HepG2 (cell line): ENCODE results near the gene ACSS1. TPM values are rescaled to one million over a fixed set of nuclear protein-coding genes. Genes with fewer than 3 reads are reported as not detected.

Experiments used
- CBX5 ChIP-seq: sonication (generic); formaldehyde crosslinking; IDR thresholded peaks from 2 replicates; pipeline ENCODE4 v1.4.0; 2020; ENCODE audit warnings: missing genetic modification reagents, borderline replicate concordance
- CHD2 ChIP-seq: IDR thresholded peaks from 2 replicates; pipeline ENCODE4 v1.6.1; 2011; ENCODE audit warnings: low read depth, low read length, improper control_type of control experiment
- DMAP1 ChIP-seq: IDR thresholded peaks from 2 replicates; pipeline ENCODE4 v1.6.1; 2016
- FOXA3 ChIP-seq: IDR thresholded peaks from 2 replicates; pipeline ENCODE4 v1.6.1; 2016; ENCODE audit warnings: missing genetic modification reagents, missing compliant biosample characterization
- MIER3 ChIP-seq: IDR thresholded peaks from 2 replicates; pipeline ENCODE4 v1.6.1; 2016; ENCODE audit warnings: missing compliant biosample characterization, borderline replicate concordance
- NR2C2 ChIP-seq: sonication (generic); formaldehyde crosslinking; IDR thresholded peaks from 2 replicates; pipeline ENCODE4 v1.4.0; 2020; ENCODE audit warnings: missing genetic modification reagents, mild to moderate bottlenecking, moderate library complexity, borderline replicate concordance
- NR2F6 ChIP-seq, 2 experiments: IDR thresholded peaks; 2 replicates each; pipeline ENCODE4 v1.6.1; 2016; ENCODE audit warnings: antibody characterized with exemption in 1 of 2, mild to moderate bottlenecking in 1 of 2
- RARA ChIP-seq: IDR thresholded peaks from 2 replicates; pipeline ENCODE4 v1.6.1; 2016; ENCODE audit warnings: missing genetic modification reagents, missing compliant biosample characterization
- SMC3 ChIP-seq: IDR thresholded peaks from 2 replicates; pipeline ENCODE4 v1.6.1; 2011; ENCODE audit warnings: low read length, improper control_type of control experiment
- polyA plus RNA-seq, 8 experiments: library from polyadenylated mRNA; depleted of rRNA in 3 of 8; stranded (reverse) in 7 of 8; unstranded in 1 of 8; fragments of >200 nt; fragmentation: Illumina TruSeq in 4 of 8; extraction: Trizol in 4 of 8; gene quantifications; 2 replicates each; pipeline versions ENCODE4 v1.2.1 to v1.2.3, GENCODE V29; 2011 to 2016; ENCODE audit warnings: low read depth in 4 of 8, missing spikeins in 1 of 8, mixed read lengths in 1 of 8; ENCODE audit not compliant: insufficient read depth in 1 of 8
- total RNA-seq, 5 experiments: library from RNA; depleted of rRNA; stranded (reverse); fragments of >200 nt; fragmentation: Illumina TruSeq; extraction: Trizol; gene quantifications; 2 replicates each; pipeline ENCODE4 v1.2.3, GENCODE V29; 2016; ENCODE audit warnings: low read depth in 1 of 5
- TF ChIP-seq, protein P1 (sequence below): sonication (generic); formaldehyde crosslinking; IDR thresholded peaks from one replicate; pipeline ENCODE4 v1.5.1; 2020; ENCODE audit warnings: mild to moderate bottlenecking, missing genetic modification reagents; ENCODE audit errors: not compliant biosample characterization
- TF ChIP-seq, protein P2 (sequence below): sonication (generic); formaldehyde crosslinking; conservative IDR thresholded peaks from 2 replicates; pipeline ENCODE4 v1.4.0; 2020; ENCODE audit warnings: mild to moderate bottlenecking, missing genetic modification reagents, moderate library complexity
- TF ChIP-seq, protein P3 (sequence below): IDR thresholded peaks from 2 replicates; pipeline ENCODE4 v1.6.1; 2018; ENCODE audit warnings: missing genetic modification reagents

ACSS1 gene
- total and polyA plus RNA-seq, 2 of the 13 experiments (the other 11 are each of a cell fraction or from before 2014, with no cell fraction given): 15.2 to 41.6 TPM

DNA sequence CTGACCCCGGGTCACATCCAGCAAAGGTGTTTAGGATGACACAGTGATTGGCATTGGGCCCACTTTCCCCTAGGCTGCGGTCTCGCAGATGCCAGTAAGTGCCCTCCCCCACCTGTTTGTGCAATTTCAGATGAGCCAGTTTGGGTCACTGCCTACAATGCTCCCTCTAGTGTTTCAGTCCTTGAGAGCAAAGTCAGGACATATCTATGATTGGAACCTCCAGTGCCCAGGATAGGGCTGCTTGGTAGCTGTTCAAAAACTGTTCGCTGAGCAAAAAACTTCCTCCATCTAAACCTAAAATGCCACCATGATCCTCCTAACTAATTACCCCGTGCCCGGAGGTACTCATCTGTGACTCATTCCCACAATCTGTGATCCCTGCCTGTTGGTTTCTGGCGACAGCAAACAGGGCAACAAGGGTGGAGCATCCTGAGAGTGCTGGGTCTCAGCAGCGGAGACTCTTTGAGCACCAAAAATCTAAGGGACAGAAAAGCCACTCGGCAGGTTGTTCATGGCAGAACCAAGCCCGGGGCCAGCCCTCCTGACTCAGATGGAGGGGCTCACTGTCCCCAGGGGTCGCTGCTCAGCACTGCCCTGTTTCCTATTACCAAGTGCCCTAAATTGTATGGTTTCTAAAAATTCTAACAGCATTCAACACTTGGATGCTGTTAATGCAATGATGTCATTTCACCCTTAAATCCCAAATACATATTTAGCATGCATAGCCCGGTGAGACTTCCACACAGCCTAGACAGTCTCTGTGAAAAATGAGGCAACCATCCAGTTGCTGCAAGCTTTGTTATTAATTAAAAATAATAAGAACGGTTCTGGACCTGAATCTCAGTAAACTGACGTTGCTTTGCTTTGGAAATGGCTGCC, 19.0 kb upstream of the ACSS1 start (continued):
- TF ChIP-seq FOXA3 (CRISPR knock-in tag): 0 out of 2 replicates have a peak, but pooled peaks have one; percentile 29
- no peak for TF ChIP-seq NR2C2 (CRISPR knock-in tag)
- TF ChIP-seq RARA (CRISPR knock-in tag): 0 out of 2 replicates have a peak, but pooled peaks have one; percentile 45
- TF ChIP-seq CHD2: no peak; the same call in 1 of the 2 replicates
- TF ChIP-seq NR2F6 (IDR thresholded peaks at IDR 0.05): no peak
- peak; percentile 39; the same call in 1 of the 2 replicates for TF ChIP-seq NR2F6 (CRISPR knock-in tag; IDR thresholded peaks at IDR 0.05)
- 0 out of 2 replicates have a peak, but pooled peaks have one; percentile 31 for TF ChIP-seq DMAP1 (CRISPR knock-in tag)
- TF ChIP-seq, protein P1, sequence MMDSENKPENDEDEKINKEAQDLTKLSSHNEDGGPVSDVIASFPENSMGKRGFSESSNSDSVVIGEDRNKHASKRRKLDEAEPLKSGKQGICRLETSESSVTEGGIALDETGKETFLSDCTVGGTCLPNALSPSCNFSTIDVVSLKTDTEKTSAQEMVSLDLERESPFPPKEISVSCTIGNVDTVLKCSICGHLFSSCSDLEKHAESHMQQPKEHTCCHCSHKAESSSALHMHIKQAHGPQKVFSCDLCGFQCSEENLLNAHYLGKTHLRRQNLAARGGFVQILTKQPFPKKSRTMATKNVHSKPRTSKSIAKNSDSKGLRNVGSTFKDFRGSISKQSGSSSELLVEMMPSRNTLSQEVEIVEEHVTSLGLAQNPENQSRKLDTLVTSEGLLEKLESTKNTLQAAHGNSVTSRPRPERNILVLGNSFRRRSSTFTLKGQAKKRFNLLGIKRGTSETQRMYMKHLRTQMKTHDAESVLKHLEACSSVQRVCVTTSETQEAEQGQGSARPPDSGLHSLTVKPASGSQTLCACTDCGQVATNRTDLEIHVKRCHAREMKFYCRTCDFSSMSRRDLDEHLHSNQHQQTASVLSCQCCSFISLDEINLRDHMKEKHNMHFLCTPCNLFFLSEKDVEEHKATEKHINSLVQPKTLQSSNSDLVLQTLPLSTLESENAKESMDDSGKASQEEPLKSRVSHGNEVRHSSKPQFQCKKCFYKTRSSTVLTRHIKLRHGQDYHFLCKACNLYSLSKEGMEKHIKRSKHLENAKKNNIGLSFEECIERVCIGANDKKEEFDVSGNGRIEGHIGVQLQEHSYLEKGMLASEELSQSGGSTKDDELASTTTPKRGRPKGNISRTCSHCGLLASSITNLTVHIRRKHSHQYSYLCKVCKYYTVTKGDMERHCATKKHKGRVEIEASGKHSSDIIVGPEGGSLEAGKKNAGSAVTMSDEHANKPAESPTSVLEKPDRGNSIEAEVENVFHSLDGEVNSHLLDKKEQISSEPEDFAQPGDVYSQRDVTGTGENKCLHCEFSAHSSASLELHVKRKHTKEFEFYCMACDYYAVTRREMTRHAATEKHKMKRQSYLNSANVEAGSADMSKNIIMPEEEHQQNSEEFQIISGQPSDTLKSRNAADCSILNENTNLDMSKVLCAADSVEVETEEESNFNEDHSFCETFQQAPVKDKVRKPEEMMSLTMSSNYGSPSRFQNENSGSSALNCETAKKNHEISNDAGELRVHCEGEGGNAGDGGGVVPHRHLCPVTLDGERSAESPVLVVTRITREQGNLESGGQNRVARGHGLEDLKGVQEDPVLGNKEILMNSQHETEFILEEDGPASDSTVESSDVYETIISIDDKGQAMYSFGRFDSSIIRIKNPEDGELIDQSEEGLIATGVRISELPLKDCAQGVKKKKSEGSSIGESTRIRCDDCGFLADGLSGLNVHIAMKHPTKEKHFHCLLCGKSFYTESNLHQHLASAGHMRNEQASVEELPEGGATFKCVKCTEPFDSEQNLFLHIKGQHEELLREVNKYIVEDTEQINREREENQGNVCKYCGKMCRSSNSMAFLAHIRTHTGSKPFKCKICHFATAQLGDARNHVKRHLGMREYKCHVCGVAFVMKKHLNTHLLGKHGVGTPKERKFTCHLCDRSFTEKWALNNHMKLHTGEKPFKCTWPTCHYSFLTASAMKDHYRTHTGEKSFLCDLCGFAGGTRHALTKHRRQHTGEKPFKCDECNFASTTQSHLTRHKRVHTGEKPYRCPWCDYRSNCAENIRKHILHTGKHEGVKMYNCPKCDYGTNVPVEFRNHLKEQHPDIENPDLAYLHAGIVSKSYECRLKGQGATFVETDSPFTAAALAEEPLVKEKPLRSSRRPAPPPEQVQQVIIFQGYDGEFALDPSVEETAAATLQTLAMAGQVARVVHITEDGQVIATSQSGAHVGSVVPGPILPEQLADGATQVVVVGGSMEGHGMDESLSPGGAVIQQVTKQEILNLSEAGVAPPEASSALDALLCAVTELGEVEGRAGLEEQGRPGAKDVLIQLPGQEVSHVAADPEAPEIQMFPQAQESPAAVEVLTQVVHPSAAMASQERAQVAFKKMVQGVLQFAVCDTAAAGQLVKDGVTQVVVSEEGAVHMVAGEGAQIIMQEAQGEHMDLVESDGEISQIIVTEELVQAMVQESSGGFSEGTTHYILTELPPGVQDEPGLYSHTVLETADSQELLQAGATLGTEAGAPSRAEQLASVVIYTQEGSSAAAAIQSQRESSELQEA: no peak
- TF ChIP-seq SMC3: peak; percentile 86
- TF ChIP-seq MIER3 (CRISPR knock-in tag): peak; percentile 45; the same call in 1 of the 2 replicates
- TF ChIP-seq, protein P2, sequence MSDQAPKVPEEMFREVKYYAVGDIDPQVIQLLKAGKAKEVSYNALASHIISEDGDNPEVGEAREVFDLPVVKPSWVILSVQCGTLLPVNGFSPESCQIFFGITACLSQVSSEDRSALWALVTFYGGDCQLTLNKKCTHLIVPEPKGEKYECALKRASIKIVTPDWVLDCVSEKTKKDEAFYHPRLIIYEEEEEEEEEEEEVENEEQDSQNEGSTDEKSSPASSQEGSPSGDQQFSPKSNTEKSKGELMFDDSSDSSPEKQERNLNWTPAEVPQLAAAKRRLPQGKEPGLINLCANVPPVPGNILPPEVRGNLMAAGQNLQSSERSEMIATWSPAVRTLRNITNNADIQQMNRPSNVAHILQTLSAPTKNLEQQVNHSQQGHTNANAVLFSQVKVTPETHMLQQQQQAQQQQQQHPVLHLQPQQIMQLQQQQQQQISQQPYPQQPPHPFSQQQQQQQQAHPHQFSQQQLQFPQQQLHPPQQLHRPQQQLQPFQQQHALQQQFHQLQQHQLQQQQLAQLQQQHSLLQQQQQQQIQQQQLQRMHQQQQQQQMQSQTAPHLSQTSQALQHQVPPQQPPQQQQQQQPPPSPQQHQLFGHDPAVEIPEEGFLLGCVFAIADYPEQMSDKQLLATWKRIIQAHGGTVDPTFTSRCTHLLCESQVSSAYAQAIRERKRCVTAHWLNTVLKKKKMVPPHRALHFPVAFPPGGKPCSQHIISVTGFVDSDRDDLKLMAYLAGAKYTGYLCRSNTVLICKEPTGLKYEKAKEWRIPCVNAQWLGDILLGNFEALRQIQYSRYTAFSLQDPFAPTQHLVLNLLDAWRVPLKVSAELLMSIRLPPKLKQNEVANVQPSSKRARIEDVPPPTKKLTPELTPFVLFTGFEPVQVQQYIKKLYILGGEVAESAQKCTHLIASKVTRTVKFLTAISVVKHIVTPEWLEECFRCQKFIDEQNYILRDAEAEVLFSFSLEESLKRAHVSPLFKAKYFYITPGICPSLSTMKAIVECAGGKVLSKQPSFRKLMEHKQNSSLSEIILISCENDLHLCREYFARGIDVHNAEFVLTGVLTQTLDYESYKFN: no peak
- peak; percentile 69; the same call in 1 of the 2 replicates for TF ChIP-seq CBX5
- TF ChIP-seq, protein P3, sequence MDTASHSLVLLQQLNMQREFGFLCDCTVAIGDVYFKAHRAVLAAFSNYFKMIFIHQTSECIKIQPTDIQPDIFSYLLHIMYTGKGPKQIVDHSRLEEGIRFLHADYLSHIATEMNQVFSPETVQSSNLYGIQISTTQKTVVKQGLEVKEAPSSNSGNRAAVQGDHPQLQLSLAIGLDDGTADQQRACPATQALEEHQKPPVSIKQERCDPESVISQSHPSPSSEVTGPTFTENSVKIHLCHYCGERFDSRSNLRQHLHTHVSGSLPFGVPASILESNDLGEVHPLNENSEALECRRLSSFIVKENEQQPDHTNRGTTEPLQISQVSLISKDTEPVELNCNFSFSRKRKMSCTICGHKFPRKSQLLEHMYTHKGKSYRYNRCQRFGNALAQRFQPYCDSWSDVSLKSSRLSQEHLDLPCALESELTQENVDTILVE (CRISPR knock-in tag): 0 out of 2 replicates have a peak, but pooled peaks have one; percentile 58
